Activated CD4-positive, alpha-beta T cell treated with anti-CD3 and anti-CD28 coated beads for 48 hours (primary cell): ENCODE data around the gene ENO4.

Experiments
- DNase-seq: peaks from one replicate; pipeline ENCODE4 v3.0.0-alpha.2; 2020

ENO4 gene

GRCh38 chr10:116918583-116918982 is 69.3 kb downstream of the ENO4 start:
- no peak for DNase-seq

GRCh38 chr10:116919164-116919563 is 69.9 kb downstream of the ENO4 start:
- DNase-seq: no peak

GRCh38 chr10:116919706-116920105 is 70.4 kb downstream of the ENO4 start:
- DNase-seq: no peak

- DNase-seq: no peak
Observed at GRCh38 chr10:116925056-116925455, 75.8 kb downstream of the ENO4 start.

- DNase-seq: no peak
Observed at GRCh38 chr10:116926426-116926825, 77.1 kb downstream of the ENO4 start.

- DNase-seq: no peak
Observed at GRCh38 chr10:116931806-116932205, 82.5 kb downstream of the ENO4 start.
